ENCODE data around the gene CHCHD3.

DNA sequence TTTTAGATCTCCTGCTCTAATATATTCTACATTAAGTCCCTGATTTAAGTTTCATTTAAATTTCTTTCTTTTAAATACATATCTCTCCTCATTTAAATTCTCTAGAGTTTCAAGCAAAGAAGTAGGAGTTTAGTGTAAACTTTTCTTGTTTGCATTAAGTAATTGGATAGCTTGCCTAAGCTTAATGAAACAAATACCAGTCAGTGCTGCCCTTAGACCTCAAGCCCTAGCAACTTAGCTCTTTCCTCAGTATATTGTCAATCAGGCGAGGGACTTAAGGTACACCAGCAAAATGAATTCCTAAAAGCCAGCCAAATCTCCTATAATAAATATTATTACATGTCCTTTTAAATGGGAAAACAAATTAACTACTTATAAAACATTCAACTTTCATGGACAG, 101.5 kb downstream of the CHCHD3 start:
- no peak for TF ChIP-seq POLR2A (IDR thresholded peaks at IDR 0.05)
- TF ChIP-seq, protein P1, sequence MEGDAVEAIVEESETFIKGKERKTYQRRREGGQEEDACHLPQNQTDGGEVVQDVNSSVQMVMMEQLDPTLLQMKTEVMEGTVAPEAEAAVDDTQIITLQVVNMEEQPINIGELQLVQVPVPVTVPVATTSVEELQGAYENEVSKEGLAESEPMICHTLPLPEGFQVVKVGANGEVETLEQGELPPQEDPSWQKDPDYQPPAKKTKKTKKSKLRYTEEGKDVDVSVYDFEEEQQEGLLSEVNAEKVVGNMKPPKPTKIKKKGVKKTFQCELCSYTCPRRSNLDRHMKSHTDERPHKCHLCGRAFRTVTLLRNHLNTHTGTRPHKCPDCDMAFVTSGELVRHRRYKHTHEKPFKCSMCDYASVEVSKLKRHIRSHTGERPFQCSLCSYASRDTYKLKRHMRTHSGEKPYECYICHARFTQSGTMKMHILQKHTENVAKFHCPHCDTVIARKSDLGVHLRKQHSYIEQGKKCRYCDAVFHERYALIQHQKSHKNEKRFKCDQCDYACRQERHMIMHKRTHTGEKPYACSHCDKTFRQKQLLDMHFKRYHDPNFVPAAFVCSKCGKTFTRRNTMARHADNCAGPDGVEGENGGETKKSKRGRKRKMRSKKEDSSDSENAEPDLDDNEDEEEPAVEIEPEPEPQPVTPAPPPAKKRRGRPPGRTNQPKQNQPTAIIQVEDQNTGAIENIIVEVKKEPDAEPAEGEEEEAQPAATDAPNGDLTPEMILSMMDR (IDR thresholded peaks at IDR 0.05), result no peak

Measured in thyroid gland (tissue), 4 donors.